ENCODE measurements around the gene SHISA9. TPM values are rescaled to one million over a fixed set of nuclear protein-coding genes. Genes with fewer than 3 reads are reported as not detected.

SHISA9 gene
- total RNA-seq, 1 donor from 2014 or later: 3.7 TPM

- no peak for DNase-seq (ENCODE audit: low read depth)
- TF ChIP-seq CTCF (conservative IDR thresholded peaks at IDR 0.05; ENCODE audit: low read depth, low read length): no peak
- H3K4me3 ChIP-seq (ENCODE audit: low read depth, low read length): no peak overlapping the region
Observed at GRCh38 chr16:13134836-13135235, 233.4 kb downstream of the SHISA9 start.

- TF ChIP-seq CTCF (conservative IDR thresholded peaks at IDR 0.05; ENCODE audit: low read depth, low read length): no peak
- no peak for DNase-seq (ENCODE audit: low read depth)
- H3K4me3 ChIP-seq (ENCODE audit: low read depth, low read length): no peak overlapping the region
Observed at GRCh38 chr16:13136901-13137300, 235.5 kb downstream of the SHISA9 start.

GRCh38 chr16:13138528-13138927 lies 237.1 kb downstream of the SHISA9 start:
- TF ChIP-seq CTCF (conservative IDR thresholded peaks at IDR 0.05; ENCODE audit: low read depth, low read length): no peak
- no peak for DNase-seq (ENCODE audit: low read depth)
- H3K4me3 ChIP-seq (ENCODE audit: low read depth, low read length): no peak overlapping the region

- DNase-seq (ENCODE audit: low read depth): no peak
- no peak overlapping the region for H3K4me3 ChIP-seq (ENCODE audit: low read depth, low read length)
- no peak for TF ChIP-seq CTCF (conservative IDR thresholded peaks at IDR 0.05; ENCODE audit: low read depth, low read length)
Observed at GRCh38 chr16:13139661-13140241, 238.4 kb downstream of the SHISA9 start.

- no peak for DNase-seq (ENCODE audit: low read depth)
- no peak for TF ChIP-seq CTCF (conservative IDR thresholded peaks at IDR 0.05; ENCODE audit: low read depth, low read length)
Observed at GRCh38 chr16:13143551-13143950, 242.2 kb downstream of the SHISA9 start.

GRCh38 chr16:13146829-13147228 lies 245.4 kb downstream of the SHISA9 start:
- DNase-seq (ENCODE audit: low read depth): no peak
- TF ChIP-seq CTCF (conservative IDR thresholded peaks at IDR 0.05; ENCODE audit: low read depth, low read length): no peak
- H3K4me3 ChIP-seq (ENCODE audit: low read depth, low read length): no peak overlapping the region

More at GRCh38 chr16:13143551-13143950, 242.2 kb downstream of the SHISA9 start:
- no peak overlapping the region for H3K4me3 ChIP-seq (ENCODE audit: low read depth, low read length)

- no peak for DNase-seq (ENCODE audit: low read depth)
Observed at GRCh38 chr16:13148294-13148693, 246.9 kb downstream of the SHISA9 start.

More at GRCh38 chr16:13148294-13148693, 246.9 kb downstream of the SHISA9 start:
- H3K4me3 ChIP-seq (ENCODE audit: low read depth, low read length): no peak overlapping the region
- no peak for TF ChIP-seq CTCF (conservative IDR thresholded peaks at IDR 0.05; ENCODE audit: low read depth, low read length)
